Measurements from ENCODE around the gene F2R.

The F2R gene

GRCh38 chr5:76690704-76691466, 25.0 kb upstream of the F2R start:
- no peak for DNase-seq (ENCODE audit: low read depth, low spot score)

GRCh38 chr5:76691467-76692273, 24.3 kb upstream of the F2R start:
- DNase-seq (ENCODE audit: low read depth, low spot score), result no peak

GRCh38 chr5:76692274-76692540, 23.7 kb upstream of the F2R start:
- DNase-seq (ENCODE audit: low read depth, low spot score), result no peak

GRCh38 chr5:76692651-76693050, 23.3 kb upstream of the F2R start:
- no peak for DNase-seq (ENCODE audit: low read depth, low spot score)

- no peak for DNase-seq (ENCODE audit: low read depth, low spot score)
These were observed 22.8 kb upstream of the F2R start for GRCh38 chr5:76693141-76693540.

GRCh38 chr5:76694317-76694716, 21.6 kb upstream of the F2R start:
- no peak for DNase-seq (ENCODE audit: low read depth, low spot score)

GRCh38 chr5:76695346-76695745, 20.6 kb upstream of the F2R start:
- no peak for DNase-seq (ENCODE audit: low read depth, low spot score)

- DNase-seq (ENCODE audit: low read depth, low spot score), result no peak
These were observed 19.7 kb upstream of the F2R start for GRCh38 chr5:76696251-76696650.

- DNase-seq (ENCODE audit: low read depth, low spot score), result no peak
These were observed 18.3 kb upstream of the F2R start for GRCh38 chr5:76697670-76698069.

- no peak for DNase-seq (ENCODE audit: low read depth, low spot score)
These were observed 15.4 kb upstream of the F2R start for GRCh38 chr5:76700571-76700970.

- no peak for DNase-seq (ENCODE audit: low read depth, low spot score)
These were observed 14.6 kb upstream of the F2R start for GRCh38 chr5:76701298-76701697.

GRCh38 chr5:76703707-76704106, 12.2 kb upstream of the F2R start:
- DNase-seq (ENCODE audit: low read depth, low spot score), result no peak

- no peak for DNase-seq (ENCODE audit: low read depth, low spot score)
These were observed 11.7 kb upstream of the F2R start for GRCh38 chr5:76704131-76704663.

GRCh38 chr5:76705574-76705973, 10.4 kb upstream of the F2R start:
- no peak for DNase-seq (ENCODE audit: low read depth, low spot score)

- no peak for DNase-seq (ENCODE audit: low read depth, low spot score)
These were observed 6.2 kb upstream of the F2R start for GRCh38 chr5:76709762-76710161.

GRCh38 chr5:76710991-76711390, 4.9 kb upstream of the F2R start:
- DNase-seq (ENCODE audit: low read depth, low spot score), result no peak

- no peak for DNase-seq (ENCODE audit: low read depth, low spot score)
These were observed 1.0 kb upstream of the F2R start for GRCh38 chr5:76714751-76715485.

- no peak for DNase-seq (ENCODE audit: low read depth, low spot score)
These were observed 515 bp upstream of the F2R start for GRCh38 chr5:76715486-76715735.

GRCh38 chr5:76716456-76717157, 681 bp downstream of the F2R start:
- no peak for DNase-seq (ENCODE audit: low read depth, low spot score)

GRCh38 chr5:76717222-76718083, 1.5 kb downstream of the F2R start:
- DNase-seq (ENCODE audit: low read depth, low spot score), result no peak

- DNase-seq (ENCODE audit: low read depth, low spot score), result no peak
These were observed 2.5 kb downstream of the F2R start for GRCh38 chr5:76718381-76718832.

All from activated CD4-positive, CD25-positive, alpha-beta regulatory T cell treated with anti-CD3 and anti-CD28 coated beads, Interleukin-2, amount 50 U/mL, for 16 hours (primary cell).